GM19193 (cell line): Measurements from ENCODE around the gene CAMK2B.

Experiments used
- POLR2A ChIP-seq: IDR thresholded peaks from 4 replicates; pipeline ENCODE4 v1.6.1; 2011; ENCODE audit not compliant: insufficient read depth, insufficient read length; ENCODE audit errors: extremely low read depth

Gene CAMK2B

GRCh38 chr7:44278451-44279161 lies 46.8 kb downstream of the CAMK2B start:
- TF ChIP-seq POLR2A, result no peak

DNA sequence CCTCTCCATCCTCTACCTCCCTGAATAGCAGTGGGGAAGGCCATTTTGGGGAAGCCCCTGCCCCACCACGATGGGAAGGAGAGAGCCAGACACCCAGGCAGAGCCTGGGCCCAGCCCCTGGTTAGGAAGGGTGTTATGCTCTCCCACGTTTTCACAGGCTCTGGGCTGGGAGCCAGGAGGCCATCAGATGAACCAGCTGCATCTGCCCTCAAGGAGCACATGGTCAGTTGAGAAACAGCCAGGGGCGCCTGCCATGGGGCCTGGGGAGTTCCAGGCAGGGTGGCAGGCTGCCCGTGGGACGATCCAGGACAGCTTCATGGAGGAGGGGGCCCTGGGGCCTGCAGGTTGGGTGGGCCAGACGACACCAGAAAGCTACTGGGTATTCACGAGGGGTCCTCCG lies 47.5 kb downstream of the CAMK2B start:
- TF ChIP-seq POLR2A, result no peak

DNA sequence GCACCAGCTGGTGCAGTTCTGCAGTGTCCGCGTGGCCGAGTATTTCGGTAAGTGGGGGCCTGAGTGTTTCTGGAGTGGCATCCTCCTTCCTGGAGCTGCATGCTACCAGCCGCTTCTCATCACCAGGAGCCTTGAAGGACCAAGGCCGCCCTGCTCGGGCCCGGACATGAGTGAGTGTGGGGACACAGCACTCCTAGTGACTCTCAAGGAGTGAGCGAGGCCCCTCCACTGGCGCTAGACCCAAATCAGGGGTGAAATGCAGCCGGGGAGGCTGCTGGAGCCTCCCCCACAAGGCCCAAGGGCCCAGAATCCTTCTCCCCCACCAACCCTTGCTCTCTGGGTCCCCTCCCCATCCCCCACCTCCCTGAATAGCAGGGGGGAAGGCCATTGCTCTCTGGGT lies 48.0 kb downstream of the CAMK2B start:
- TF ChIP-seq POLR2A, result no peak

DNA sequence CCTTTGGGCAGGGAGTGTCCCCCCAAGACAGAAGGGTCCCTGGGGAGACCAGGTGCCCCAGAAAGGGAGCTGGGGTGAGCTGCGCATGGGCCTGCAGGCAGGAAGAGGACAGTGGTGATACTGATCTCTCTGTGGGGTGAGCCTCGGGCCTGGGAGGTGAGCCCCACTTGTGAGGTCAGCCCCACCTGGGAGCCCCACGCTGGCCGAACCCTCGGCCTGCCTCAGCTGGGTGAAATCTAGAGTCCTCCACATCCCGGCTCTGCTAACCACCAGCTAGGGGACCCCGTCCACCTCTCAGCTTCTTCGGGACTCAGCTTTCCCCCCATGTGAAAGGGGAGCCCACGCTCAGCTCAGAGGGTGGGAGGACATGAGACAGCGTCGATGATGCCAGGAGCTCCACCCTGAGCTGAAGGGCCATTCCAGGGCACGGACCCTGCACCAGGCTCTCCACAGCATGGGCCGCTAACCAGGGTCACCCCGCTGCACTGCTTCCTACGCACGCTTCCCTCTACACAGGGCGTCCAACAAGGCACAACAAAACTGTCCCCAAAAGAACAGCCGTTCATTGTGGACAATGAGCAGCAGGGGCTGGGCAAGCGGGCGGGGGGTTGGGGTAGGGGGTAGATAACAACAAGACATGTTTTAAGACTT lies 48.7 kb downstream of the CAMK2B start:
- no peak for TF ChIP-seq POLR2A

- no peak for TF ChIP-seq POLR2A
Observed at GRCh38 chr7:44275957-44276570, 49.3 kb downstream of the CAMK2B start.

DNA sequence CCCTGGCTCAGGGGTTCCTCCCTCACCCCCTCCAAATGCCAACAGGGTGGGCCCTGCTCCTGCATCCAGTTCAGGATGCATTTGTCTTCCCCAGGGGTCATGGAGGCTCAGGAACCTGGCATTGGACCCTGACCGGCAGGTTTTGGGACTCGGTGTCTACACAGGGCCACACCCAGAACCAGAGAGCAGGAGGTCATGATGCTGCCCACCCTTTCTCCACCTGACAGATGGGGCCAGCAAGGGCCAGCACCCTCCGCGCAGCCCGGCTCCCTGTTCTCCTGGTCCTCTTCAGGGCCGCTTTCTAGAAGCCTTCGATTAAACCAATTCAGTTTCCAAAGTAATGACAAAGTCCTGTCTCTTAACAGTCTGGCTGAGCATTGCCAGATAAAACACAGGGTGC lies 50.2 kb downstream of the CAMK2B start:
- TF ChIP-seq POLR2A, result no peak

- no peak for TF ChIP-seq POLR2A
Observed at GRCh38 chr7:44274623-44274975, 50.8 kb downstream of the CAMK2B start.

DNA sequence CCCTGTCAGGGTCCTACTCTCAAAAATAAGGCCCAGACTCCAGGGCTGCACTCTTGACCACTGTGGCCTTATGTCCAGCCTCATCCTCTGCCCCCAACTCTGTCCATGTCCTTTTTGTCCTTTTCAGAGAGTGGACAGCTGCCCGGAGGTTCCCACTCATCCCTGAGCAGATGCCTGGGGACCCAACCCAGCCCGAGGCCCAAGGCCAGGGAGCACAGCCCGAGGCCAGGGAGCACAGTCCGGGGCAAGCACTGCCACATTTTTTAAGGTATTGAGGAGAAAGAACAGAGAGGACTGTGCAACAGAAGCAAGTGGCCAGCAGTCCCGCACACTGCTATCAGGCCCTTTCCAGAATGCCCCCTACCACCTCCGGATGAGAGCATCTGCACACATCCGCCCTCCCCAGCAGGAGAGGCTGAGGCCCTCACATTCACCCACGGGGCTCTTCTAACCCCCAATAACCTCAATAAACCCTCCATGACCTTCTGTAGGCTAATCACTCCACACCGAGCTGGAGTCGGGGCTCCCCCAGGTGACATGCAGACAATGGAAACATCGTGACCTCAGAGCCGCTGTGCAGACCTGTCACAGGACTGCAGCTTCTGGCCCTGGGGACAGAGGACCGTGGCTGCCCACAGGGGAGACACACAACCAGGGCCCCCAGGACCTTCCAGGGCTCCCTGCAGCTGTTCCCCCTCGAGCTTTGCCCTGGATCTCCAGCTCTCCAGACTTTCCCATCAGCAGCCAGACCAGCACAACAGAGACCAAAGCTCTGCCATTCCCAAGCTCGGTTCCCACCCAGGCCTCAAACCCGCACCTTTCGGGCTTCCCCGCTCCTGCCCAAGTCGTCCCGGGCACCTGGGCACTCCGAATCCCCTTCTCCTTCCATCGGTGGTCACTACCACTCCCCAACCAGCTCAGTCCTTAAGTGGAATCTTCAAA lies 51.4 kb downstream of the CAMK2B start:
- TF ChIP-seq POLR2A, result no peak

DNA sequence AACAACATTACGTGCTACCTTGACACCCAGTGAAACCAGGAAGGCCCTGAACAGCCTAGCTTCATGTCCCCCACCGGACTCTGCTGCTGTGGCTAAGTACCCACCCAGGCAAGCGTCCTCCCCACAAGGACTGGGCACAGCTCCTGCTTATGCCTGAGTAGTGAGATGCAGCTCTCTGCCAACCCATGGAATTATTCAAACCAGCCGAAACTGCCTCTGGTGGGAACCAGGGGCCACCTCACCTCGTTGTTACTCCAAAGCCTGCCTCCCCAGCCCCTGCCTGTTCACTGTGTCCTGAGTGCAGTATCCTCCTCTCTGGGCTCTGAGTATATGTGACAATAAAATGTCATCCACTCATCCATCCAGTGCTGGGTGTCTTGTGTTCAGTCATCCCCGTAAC lies 52.4 kb downstream of the CAMK2B start:
- TF ChIP-seq POLR2A, result no peak

- TF ChIP-seq POLR2A, result no peak
Observed at GRCh38 chr7:44272456-44272855, 52.9 kb downstream of the CAMK2B start.

DNA sequence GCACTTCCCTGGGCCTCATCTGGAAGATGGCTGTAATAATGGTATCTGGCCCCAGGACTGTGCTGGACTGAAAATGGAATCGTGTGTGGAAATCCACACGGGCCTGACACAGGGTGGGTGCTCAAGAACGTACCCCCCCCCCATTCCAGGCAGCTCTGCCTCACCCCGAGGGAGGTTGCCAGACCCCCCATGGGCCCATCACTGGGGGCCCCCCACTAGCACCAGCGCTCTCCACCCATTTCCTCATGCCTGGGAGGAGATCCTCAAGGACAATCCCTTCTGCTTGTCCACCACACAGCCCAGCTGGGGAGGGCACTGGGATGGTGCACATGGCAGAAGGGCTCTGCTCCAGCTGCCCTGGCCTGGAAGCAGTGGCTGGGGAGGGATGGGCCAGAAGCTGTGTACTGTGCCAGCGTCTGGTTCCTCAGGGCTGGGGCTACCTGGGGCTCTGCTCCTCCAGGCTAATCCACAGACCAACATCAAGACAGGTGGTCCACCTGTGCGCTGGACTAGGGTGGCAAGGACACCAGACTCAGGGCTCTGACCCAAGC lies 55.4 kb downstream of the CAMK2B start:
- no peak for TF ChIP-seq POLR2A

DNA sequence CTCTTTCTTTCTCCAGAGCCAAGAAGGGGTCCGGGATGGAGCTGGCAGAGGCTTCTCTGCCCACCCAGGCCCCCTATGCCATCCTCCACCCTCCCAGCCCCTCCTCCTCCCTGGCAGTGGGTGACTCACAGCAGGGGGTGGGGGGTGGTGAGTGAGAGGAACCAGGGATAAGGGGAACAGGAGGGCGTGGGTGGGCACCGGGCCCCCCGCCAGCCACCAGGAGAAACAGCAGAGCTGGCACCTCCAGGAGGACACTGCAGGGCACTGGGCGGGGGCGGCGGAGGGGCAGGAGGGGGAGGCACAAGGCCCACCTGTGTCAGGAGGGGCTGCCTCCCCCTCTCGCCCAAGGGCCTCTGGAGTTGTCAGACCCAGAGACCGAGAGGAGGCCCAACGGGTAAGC lies 56.0 kb downstream of the CAMK2B start:
- no peak for TF ChIP-seq POLR2A

DNA sequence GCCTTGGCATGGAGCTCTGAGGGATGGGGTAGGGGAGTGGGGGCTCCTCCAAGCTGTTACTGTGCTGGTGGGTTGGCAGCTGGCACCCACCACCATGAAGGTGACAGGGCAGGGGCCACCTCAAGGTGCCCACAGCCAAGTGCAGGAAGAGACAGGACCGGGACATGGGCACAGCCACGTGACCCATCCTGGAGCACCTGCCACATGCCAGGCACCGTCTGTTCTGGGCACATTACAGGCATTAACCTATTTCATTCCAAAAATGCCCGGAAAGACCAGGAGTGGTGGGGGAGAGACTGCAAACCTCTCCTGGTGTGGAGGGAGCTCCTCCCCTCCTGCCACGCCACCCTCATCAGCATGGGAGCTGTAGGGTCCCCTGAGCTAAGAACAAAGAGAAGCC lies 56.7 kb downstream of the CAMK2B start:
- no peak for TF ChIP-seq POLR2A

- TF ChIP-seq POLR2A, result no peak
Observed at GRCh38 chr7:44267719-44268421, 57.5 kb downstream of the CAMK2B start.
